Astrocyte (in vitro differentiated cells and primary cell): ENCODE measurements around the gene ALG14. TPM values are rescaled to one million over a fixed set of nuclear protein-coding genes. Genes with fewer than 3 reads are reported as not detected.

Experiments used
- DNase-seq: peaks from one replicate; pipeline ENCODE4 v3.0.0-alpha.2; 2010; ENCODE audit warnings: low read depth
- FAIRE-seq: peaks from 2 replicates; lab custom pipeline; 2011; peaks lifted over from hg19 to GRCh38; lab: Jason Lieb, UNC
- H2AFZ ChIP-seq: 2 replicates; pipeline ENCODE4 v1.6.0; 2012; ENCODE audit warnings: low read depth, low read length, inconsistent platforms
- H3K27ac ChIP-seq: 2 replicates; pipeline ENCODE4 v1.5.1; 2011; ENCODE audit warnings: low read depth, low read length, inconsistent platforms
- H3K27me3 ChIP-seq: 2 replicates; pipeline ENCODE4 v1.6.0; 2011; ENCODE audit warnings: low read length, inconsistent platforms; ENCODE audit not compliant: insufficient read depth
- H3K36me3 ChIP-seq: 2 replicates; pipeline ENCODE4 v1.5.1; 2011; ENCODE audit warnings: low read length, inconsistent platforms; ENCODE audit not compliant: insufficient read depth
- H3K4me1 ChIP-seq: 2 replicates; pipeline ENCODE4 v1.5.1; 2011; ENCODE audit warnings: low read length, inconsistent platforms; ENCODE audit not compliant: insufficient read depth
- H3K4me2 ChIP-seq: 2 replicates; pipeline ENCODE4 v1.6.0; 2012; ENCODE audit warnings: low read length, inconsistent platforms
- H3K4me3 ChIP-seq: 2 replicates; pipeline ENCODE4 v1.5.1; 2011; ENCODE audit warnings: low read depth, mild to moderate bottlenecking, low read length, inconsistent platforms; ENCODE audit not compliant: insufficient read depth
- H3K79me2 ChIP-seq: 2 replicates; pipeline ENCODE4 v1.6.0; 2012; ENCODE audit warnings: mild to moderate bottlenecking, low read length, inconsistent platforms; ENCODE audit not compliant: insufficient read depth
- H3K9ac ChIP-seq: 2 replicates; pipeline ENCODE4 v1.6.0; 2012; ENCODE audit warnings: mild to moderate bottlenecking, low read length, inconsistent platforms
- H3K9me3 ChIP-seq: 2 replicates; pipeline ENCODE4 v1.5.1; 2012; ENCODE audit warnings: low read depth, mild to moderate bottlenecking, low read length, inconsistent platforms; ENCODE audit not compliant: insufficient read depth
- H4K20me1 ChIP-seq: 2 replicates; pipeline ENCODE4 v1.6.0; 2012; ENCODE audit warnings: low read length, inconsistent platforms; ENCODE audit not compliant: insufficient read depth
- H3K27ac Mint-ChIP-seq: one replicate; pipeline ENCODE4 v1.8.0; 2021; ENCODE audit warnings: mild to moderate bottlenecking, mixed read lengths; ENCODE audit not compliant: unreplicated experiment
- H3K27me3 Mint-ChIP-seq: one replicate; pipeline ENCODE4 v1.8.0; 2021; ENCODE audit warnings: low read depth, mixed read lengths; ENCODE audit not compliant: unreplicated experiment
- H3K36me3 Mint-ChIP-seq: one replicate; pipeline ENCODE4 v1.8.0; 2021; ENCODE audit warnings: low read depth, mixed read lengths; ENCODE audit not compliant: unreplicated experiment
- H3K4me1 Mint-ChIP-seq: one replicate; pipeline ENCODE4 v1.8.0; 2021; ENCODE audit warnings: low read depth, mixed read lengths; ENCODE audit not compliant: unreplicated experiment
- H3K4me3 Mint-ChIP-seq: one replicate; pipeline ENCODE4 v1.8.0; 2021; ENCODE audit warnings: mild to moderate bottlenecking, moderate library complexity, mixed read lengths; ENCODE audit not compliant: unreplicated experiment
- H3K9me3 Mint-ChIP-seq: one replicate; pipeline ENCODE4 v1.8.0; 2021; ENCODE audit warnings: mild to moderate bottlenecking, mixed read lengths; ENCODE audit not compliant: unreplicated experiment
- EZH2 ChIP-seq: IDR thresholded peaks from 2 replicates; pipeline ENCODE4 v1.6.1; 2012; ENCODE audit warnings: mild to moderate bottlenecking, low read length, inconsistent platforms; ENCODE audit not compliant: insufficient read depth
- total RNA-seq: library from RNA; stranded (reverse); gene quantifications from 2 replicates; pipeline ENCODE4 v1.2.1, GENCODE V29; 2021
- TF ChIP-seq, protein P1 (sequence below): IDR thresholded peaks from 2 replicates; pipeline ENCODE4 v1.5.1; 2011; ENCODE audit warnings: low read depth, mild to moderate bottlenecking, inconsistent platforms, low read length, moderate library complexity; ENCODE audit not compliant: insufficient read depth

Gene ALG14
- total RNA-seq, 1 donor from 2014 or later = 6.9 TPM

DNA sequence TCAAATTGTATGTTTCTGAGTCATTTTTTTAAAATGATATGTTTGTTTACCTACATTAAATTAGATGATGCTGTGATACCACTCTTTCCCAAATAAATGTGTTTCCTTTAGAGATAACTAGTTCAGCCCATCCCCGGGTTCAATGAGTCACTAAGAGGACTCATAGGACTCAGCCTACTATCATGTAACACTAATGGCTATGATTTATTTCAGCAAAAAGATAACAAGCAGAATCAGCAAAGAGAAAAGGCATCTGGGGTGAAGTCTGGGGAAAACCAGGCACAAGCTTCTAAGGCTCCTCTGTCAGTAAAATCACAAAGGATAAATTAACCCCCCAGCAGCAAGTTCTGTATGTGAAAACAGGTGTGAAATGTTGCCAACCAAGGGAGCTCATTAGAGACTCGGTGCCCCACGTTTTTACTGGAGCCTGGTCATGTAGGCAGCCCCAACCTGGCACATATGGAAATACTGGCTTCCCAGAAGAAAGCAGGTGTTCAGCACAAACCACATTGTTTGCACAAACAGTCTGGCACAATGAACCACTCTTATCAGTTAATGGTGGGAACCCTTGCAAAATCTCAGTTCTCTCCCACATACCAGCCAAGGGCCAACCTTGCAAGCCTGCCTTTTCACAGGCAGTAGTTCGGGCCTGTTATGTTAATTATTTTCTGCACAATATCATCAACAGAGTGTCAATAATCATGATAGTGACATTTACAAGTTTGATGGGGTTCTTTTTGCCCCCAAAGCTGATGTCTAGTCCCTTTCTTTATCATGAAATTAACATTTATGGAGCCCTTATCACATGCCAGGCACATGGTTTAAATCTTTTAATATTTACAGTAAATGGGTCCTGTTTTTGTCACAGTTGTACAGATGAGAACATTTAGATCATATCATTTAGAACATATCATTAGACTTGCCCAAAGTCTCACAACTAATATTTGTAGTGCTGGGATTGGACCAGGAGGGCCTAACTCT lies 122.8 kb downstream of the ALG14 start:
- Histone ChIP-seq H3K27me3 (no peaks in the 10 kb centered on the region), H3K9me3 (no peaks in the 10 kb centered on the region), H3K4me2 (peak overlapping the region; percentile 22), H3K4me1 (peaks cover 5% of the 10 kb centered on the region), H3K79me2 (no peaks in the 10 kb centered on the region), H4K20me1 (no peaks in the 10 kb centered on the region), H2AFZ (no peak overlapping the region), H3K4me3 (no peak overlapping the region), H3K9ac (no peak overlapping the region), H3K27ac (no peak overlapping the region), H3K36me3 (no peaks in the 10 kb centered on the region)
- no peaks in the 10 kb centered on the region for H3K36me3 Mint-ChIP-seq
- TF ChIP-seq, protein P1, sequence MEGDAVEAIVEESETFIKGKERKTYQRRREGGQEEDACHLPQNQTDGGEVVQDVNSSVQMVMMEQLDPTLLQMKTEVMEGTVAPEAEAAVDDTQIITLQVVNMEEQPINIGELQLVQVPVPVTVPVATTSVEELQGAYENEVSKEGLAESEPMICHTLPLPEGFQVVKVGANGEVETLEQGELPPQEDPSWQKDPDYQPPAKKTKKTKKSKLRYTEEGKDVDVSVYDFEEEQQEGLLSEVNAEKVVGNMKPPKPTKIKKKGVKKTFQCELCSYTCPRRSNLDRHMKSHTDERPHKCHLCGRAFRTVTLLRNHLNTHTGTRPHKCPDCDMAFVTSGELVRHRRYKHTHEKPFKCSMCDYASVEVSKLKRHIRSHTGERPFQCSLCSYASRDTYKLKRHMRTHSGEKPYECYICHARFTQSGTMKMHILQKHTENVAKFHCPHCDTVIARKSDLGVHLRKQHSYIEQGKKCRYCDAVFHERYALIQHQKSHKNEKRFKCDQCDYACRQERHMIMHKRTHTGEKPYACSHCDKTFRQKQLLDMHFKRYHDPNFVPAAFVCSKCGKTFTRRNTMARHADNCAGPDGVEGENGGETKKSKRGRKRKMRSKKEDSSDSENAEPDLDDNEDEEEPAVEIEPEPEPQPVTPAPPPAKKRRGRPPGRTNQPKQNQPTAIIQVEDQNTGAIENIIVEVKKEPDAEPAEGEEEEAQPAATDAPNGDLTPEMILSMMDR = no peak
- TF ChIP-seq EZH2 = no peak
- no peak overlapping the region for H3K27ac Mint-ChIP-seq
- DNase-seq = peak; percentile 65
- no peak for FAIRE-seq
- no peaks in the 10 kb centered on the region for H3K9me3 Mint-ChIP-seq
- no peak overlapping the region for H3K4me3 Mint-ChIP-seq
- peaks cover 22% of the 10 kb centered on the region for H3K4me1 Mint-ChIP-seq
- H3K27me3 Mint-ChIP-seq = no peaks in the 10 kb centered on the region

DNA sequence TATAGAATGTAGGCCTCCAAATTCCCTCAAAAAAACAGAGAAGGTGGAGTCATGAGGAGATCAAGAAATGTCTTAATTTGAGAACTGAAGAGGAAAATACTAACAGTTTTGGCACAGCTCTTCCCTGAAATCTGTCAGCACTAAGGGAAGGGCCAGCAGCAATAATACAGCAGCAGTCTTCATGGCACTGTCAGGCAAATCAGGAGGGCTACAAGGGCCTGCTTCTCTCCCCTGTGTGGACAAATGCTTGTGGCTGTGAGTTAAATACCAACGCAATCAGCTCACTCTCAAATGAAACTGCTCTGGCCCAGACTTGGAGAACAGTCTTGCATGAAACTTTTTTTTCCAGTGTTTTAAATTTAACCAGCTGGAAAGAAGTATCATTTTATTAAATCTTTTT lies 125.3 kb downstream of the ALG14 start:
- Mint-ChIP-seq H3K4me3 (no peak overlapping the region), H3K4me1 (peaks cover 15% of the 10 kb centered on the region), H3K36me3 (no peaks in the 10 kb centered on the region), H3K9me3 (no peaks in the 10 kb centered on the region), H3K27ac (peak overlapping the region; percentile 48), H3K27me3 (no peaks in the 10 kb centered on the region)
- Histone ChIP-seq H3K27me3 (no peaks in the 10 kb centered on the region), H3K9me3 (no peaks in the 10 kb centered on the region), H3K4me2 (no peak overlapping the region), H2AFZ (no peak overlapping the region), H3K9ac (no peak overlapping the region), H3K79me2 (no peaks in the 10 kb centered on the region), H4K20me1 (no peaks in the 10 kb centered on the region), H3K36me3 (no peaks in the 10 kb centered on the region), H3K4me1 (peaks cover 5% of the 10 kb centered on the region), H3K27ac (no peak overlapping the region), H3K4me3 (no peak overlapping the region)
- FAIRE-seq (no peak), DNase-seq (peak; percentile 91)
- TF ChIP-seq EZH2 = no peak

DNA sequence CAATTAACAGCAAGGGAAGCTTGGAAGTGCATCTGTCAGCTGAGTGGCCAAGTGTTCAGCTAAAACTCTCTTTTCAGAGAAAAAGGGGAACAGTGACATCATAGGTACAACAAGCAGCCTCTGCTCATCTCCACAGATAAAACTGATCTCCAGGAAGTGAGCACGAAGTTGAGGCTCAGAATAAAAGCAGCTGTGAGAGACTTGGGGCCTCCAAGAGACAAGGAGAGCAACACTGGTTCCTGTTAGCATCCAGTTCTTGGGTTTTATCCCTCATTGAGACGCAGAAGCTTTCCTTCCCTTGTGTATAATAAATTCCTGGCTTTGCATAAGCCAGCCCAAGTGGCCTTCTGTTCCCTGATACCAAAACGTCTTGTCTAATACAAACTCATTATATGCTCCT lies 125.9 kb downstream of the ALG14 start:
- Histone ChIP-seq H3K36me3 (no peaks in the 10 kb centered on the region), H3K4me3 (no peak overlapping the region), H3K27ac (no peak overlapping the region), H3K4me2 (no peak overlapping the region), H3K9me3 (no peaks in the 10 kb centered on the region), H3K79me2 (no peaks in the 10 kb centered on the region), H2AFZ (no peak overlapping the region), H3K9ac (no peak overlapping the region), H3K27me3 (no peaks in the 10 kb centered on the region), H4K20me1 (no peaks in the 10 kb centered on the region), H3K4me1 (peaks cover 5% of the 10 kb centered on the region)
- Mint-ChIP-seq H3K36me3 (no peaks in the 10 kb centered on the region), H3K4me1 (peaks cover 15% of the 10 kb centered on the region), H3K9me3 (no peaks in the 10 kb centered on the region), H3K27me3 (no peaks in the 10 kb centered on the region), H3K27ac (no peak overlapping the region), H3K4me3 (no peak overlapping the region)
- DNase-seq (no peak), FAIRE-seq (no peak)
- TF ChIP-seq, protein P1 = no peak
- TF ChIP-seq EZH2 = no peak
